IMR-90 (cell line): ENCODE measurements around the gene HLA-DQB1. TPM values are rescaled to one million over a fixed set of nuclear protein-coding genes. Genes with fewer than 3 reads are reported as not detected.

Experiments
- ATAC-seq: fragments of 200-7000 bp; cut with Tn5 transposase; 2 replicates; pipeline ENCODE4 v1.9.1; 2020; ENCODE audit warnings: low read depth, mild to moderate bottlenecking, moderate library complexity
- BruUV-seq: library from RNA; stranded (reverse); fragments of 400-500 nt; replicated peaks from 2 replicates; lab custom pipeline; 2021; lab: Mats Ljungman, UMichigan
- CTCF ChIA-PET: fragments of 300-600 bp; formaldehyde crosslinking; extraction: SDS; loops from one replicate; lab custom pipeline; 2021; ENCODE audit warnings: antibody characterized with exemption; lab: Yijun Ruan, JAX
- POLR2A ChIA-PET: fragments of 300-600 bp; sonication (Branson Sonifier 250); formaldehyde crosslinking; loops from one replicate; lab custom pipeline; 2022; ENCODE audit warnings: antibody characterized with exemption; ENCODE audit not compliant: unreplicated experiment; lab: Charles Lee
- DNase-seq: peaks from one replicate; pipeline ENCODE4 v3.0.0; 2013
- H2AFZ ChIP-seq: replicated peaks from 2 replicates; pipeline ENCODE3; 2013; ENCODE audit warnings: low read length, mild to moderate bottlenecking; ENCODE audit not compliant: poor library complexity
- H2AK5ac ChIP-seq: 2 replicates; pipeline ENCODE4 v1.6.1; 2013; ENCODE audit warnings: low read depth, low read length, inconsistent platforms
- H2AK9ac ChIP-seq: replicated peaks from 2 replicates; pipeline ENCODE3; 2013; ENCODE audit warnings: mild to moderate bottlenecking, low read depth, low read length, moderate library complexity; ENCODE audit not compliant: poor library complexity
- H2BK120ac ChIP-seq: 2 replicates; pipeline ENCODE4 v1.6.1; 2013; ENCODE audit warnings: low read depth, low read length, inconsistent platforms
- H2BK15ac ChIP-seq: 3 replicates; pipeline ENCODE4 v1.6.1; 2013; ENCODE audit warnings: low read depth, low read length, inconsistent platforms
- H2BK20ac ChIP-seq: 2 replicates; pipeline ENCODE4 v1.6.1; 2013; ENCODE audit warnings: low read depth, mild to moderate bottlenecking, inconsistent platforms, low read length, moderate library complexity
- H2BK5ac ChIP-seq: 2 replicates; pipeline ENCODE4 v1.6.1; 2013; ENCODE audit warnings: mild to moderate bottlenecking, low read depth, low read length, inconsistent platforms; ENCODE audit not compliant: poor library complexity, severe bottlenecking
- H3K14ac ChIP-seq: replicated peaks from 2 replicates; pipeline ENCODE4 v1.6.1; 2013; ENCODE audit warnings: low read depth, low read length, inconsistent platforms
- H3K18ac ChIP-seq: 2 replicates; pipeline ENCODE4 v1.6.1; 2013; ENCODE audit warnings: low read depth, low read length, control low read depth
- H3K23ac ChIP-seq: 2 replicates; pipeline ENCODE4 v1.6.1; 2013; ENCODE audit warnings: low read depth, low read length, inconsistent platforms
- H3K27ac ChIP-seq: 2 replicates; pipeline ENCODE4 v1.5.1; 2013; ENCODE audit warnings: mild to moderate bottlenecking, control low read depth, low read length; ENCODE audit not compliant: insufficient read depth
- H3K27me3 ChIP-seq: 2 replicates; pipeline ENCODE4 v1.6.1; 2013; ENCODE audit warnings: low read length; ENCODE audit not compliant: control insufficient read depth, insufficient read depth
- H3K36me3 ChIP-seq: 2 replicates; pipeline ENCODE4 v1.6.1; 2013; ENCODE audit warnings: low read length, mixed read lengths; ENCODE audit not compliant: control insufficient read depth, insufficient read depth
- H3K4ac ChIP-seq: 2 replicates; pipeline ENCODE4 v1.6.1; 2013; ENCODE audit warnings: low read depth, low read length, inconsistent platforms
- H3K4me1 ChIP-seq: 2 replicates; pipeline ENCODE4 v1.6.1; 2013; ENCODE audit warnings: low read length, mixed read lengths; ENCODE audit not compliant: control insufficient read depth, insufficient read depth
- H3K4me2 ChIP-seq: 2 replicates; pipeline ENCODE4 v1.6.1; 2013; ENCODE audit warnings: low read depth, mild to moderate bottlenecking, control low read depth, low read length, moderate library complexity
- H3K4me3 ChIP-seq: 2 replicates; pipeline ENCODE4 v1.5.1; 2013; ENCODE audit warnings: low read depth, mild to moderate bottlenecking, control low read depth, low read length, moderate library complexity; ENCODE audit not compliant: insufficient read depth
- H3K56ac ChIP-seq: 2 replicates; pipeline ENCODE4 v1.6.1; 2013; ENCODE audit warnings: low read length, inconsistent platforms; ENCODE audit not compliant: insufficient read depth; ENCODE audit errors: extremely low read depth
- H3K79me1 ChIP-seq, 2 experiments: 2 replicates each; pipeline ENCODE4 v1.6.1; 2013; ENCODE audit warnings: low read length in 2 of 2, inconsistent platforms in 1 of 2, low read depth in 1 of 2
- H3K9ac ChIP-seq: 2 replicates; pipeline ENCODE4 v1.6.1; 2013; ENCODE audit warnings: low read depth, low read length, control low read depth
- H3K9me1 ChIP-seq: 2 replicates; pipeline ENCODE4 v1.6.1; 2013; ENCODE audit warnings: low read length, inconsistent platforms; ENCODE audit not compliant: insufficient read depth
- H3K9me3 ChIP-seq: 2 replicates; pipeline ENCODE4 v1.6.1; 2013; ENCODE audit warnings: low read length; ENCODE audit not compliant: control insufficient read depth, insufficient read depth
- H4K20me1 ChIP-seq: 2 replicates; pipeline ENCODE4 v1.6.1; 2013; ENCODE audit warnings: low read length, inconsistent platforms; ENCODE audit not compliant: insufficient read depth
- H4K5ac ChIP-seq: 2 replicates; pipeline ENCODE4 v1.6.1; 2013; ENCODE audit warnings: mild to moderate bottlenecking, low read depth, low read length, control low read depth
- H4K8ac ChIP-seq, 2 experiments: 2 replicates each; pipeline ENCODE4 v1.6.1; 2013; ENCODE audit warnings: low read depth in 2 of 2, low read length in 2 of 2, control low read depth in 1 of 2, inconsistent platforms in 1 of 2
- H4K91ac ChIP-seq: 2 replicates; pipeline ENCODE4 v1.6.1; 2013; ENCODE audit warnings: low read depth, low read length, inconsistent platforms; ENCODE audit not compliant: insufficient read depth
- MAFK ChIP-seq: IDR thresholded peaks from 2 replicates; pipeline ENCODE4 v1.6.1; 2012; ENCODE audit warnings: low read depth, low read length, improper control_type of control experiment
- NFE2L2 ChIP-seq: fragments of 150-350 bp; IDR thresholded peaks from 2 replicates; pipeline ENCODE4 v1.6.1; 2016; ENCODE audit warnings: low read depth, mild to moderate bottlenecking, low read length
- RAD21 ChIP-seq: IDR thresholded peaks from 2 replicates; pipeline ENCODE4 v1.6.1; 2012; ENCODE audit warnings: low read length, improper control_type of control experiment
- WGBS, 2 experiments: methylation state at CpG; one replicate each; pipeline versions ENCODE4 v1.1.5 to v1.1.7; 2013; ENCODE audit warnings: missing lambda C conversion rate in 2 of 2; ENCODE audit not compliant: insufficient read length in 1 of 2; ENCODE audit errors: extremely low coverage in 2 of 2; 5-methylcytosine and 5-hydroxymethylcytosine counted together
- dilution Hi-C: fragments of 300-500 bp; cut with HindIII; formaldehyde crosslinking; loops from one replicate; pipeline ENCODE4 v1.14.3; 2018; ENCODE audit warnings: low sequenced_read_pairs; ENCODE audit not compliant: unreplicated experiment
- in situ Hi-C: fragments of 300-500 bp; cut with MboI; formaldehyde crosslinking; loops from 3 replicates; pipeline ENCODE4 v1.14.3; 2019; ENCODE audit warnings: low sequenced_read_pairs, inconsistent platforms, mixed read lengths
- intact Hi-C: fragments of 100-400 bp; cut with micrococcal nuclease; formaldehyde crosslinking; loops from 2 replicates; pipeline ENCODE4 v1.10.0; 2022
- polyA plus RNA-seq, 3 experiments: library from polyadenylated mRNA; depleted of rRNA; stranded (reverse); fragments of >200 nt; gene quantifications; 2 replicates each; pipeline ENCODE4 v1.2.3, GENCODE V29; 2012; ENCODE audit warnings: low replicate concordance in 1 of 3
- total RNA-seq: library from RNA; depleted of rRNA; stranded (reverse); fragments of >200 nt; gene quantifications from 2 replicates; pipeline ENCODE4 v1.2.3, GENCODE V29; 2012
- TF ChIP-seq, protein P1 (sequence below): fragments of 150-350 bp; IDR thresholded peaks from 2 replicates; pipeline ENCODE4 v1.6.1; 2016; ENCODE audit warnings: low read depth, mild to moderate bottlenecking, low read length, moderate library complexity, borderline replicate concordance

The HLA-DQB1 gene
- total and polyA plus RNA-seq, 2 of the 4 experiments (the other 2 are of a cell fraction): not detected

DNA sequence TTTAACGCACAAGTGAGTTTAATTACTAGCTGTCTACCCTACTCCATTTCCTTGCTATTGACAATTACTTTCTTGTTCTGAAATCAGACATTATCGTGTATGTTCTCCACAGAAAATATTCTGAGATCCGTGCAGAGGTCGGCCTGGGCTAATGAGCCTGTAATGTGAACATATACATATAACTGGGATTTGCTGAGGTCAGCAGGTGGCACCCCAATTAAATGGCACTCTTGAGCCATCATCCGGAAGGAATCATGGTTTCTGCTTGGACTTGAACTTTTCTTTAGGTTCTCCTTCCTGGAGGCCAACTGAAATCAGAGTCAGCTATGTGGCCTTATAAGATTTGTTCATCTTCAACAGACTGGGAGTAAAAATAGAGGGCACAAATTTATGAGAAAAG is 3.6 kb downstream of the HLA-DQB1 start:
- intact Hi-C loops: loop anchor here (10.0 kb wide), 1 partner anchor 202 kb away; no protein-coding TSS in a partner anchor
- Histone ChIP-seq H2BK20ac (no peak overlapping the region), H4K5ac (no peak overlapping the region), H2AK5ac (no peak overlapping the region), H3K9me1 (no peaks in the 10 kb centered on the region), H3K4me2 (no peak overlapping the region), H3K4ac (no peak overlapping the region), H4K8ac (no peak overlapping the region), H2BK5ac (no peak overlapping the region), H3K18ac (no peak overlapping the region), H2AK9ac (no peak overlapping the region), H3K79me1 (no peaks in the 10 kb centered on the region), H2BK120ac (no peak overlapping the region), H2AFZ (no peak overlapping the region), H4K91ac (no peak overlapping the region), H3K36me3 (no peaks in the 10 kb centered on the region), H3K9ac (no peak overlapping the region), H3K56ac (no peak overlapping the region), H2BK15ac (no peak overlapping the region), H3K14ac (no peak overlapping the region), H3K4me3 (no peak overlapping the region), H3K23ac (no peak overlapping the region), H3K27me3 (no peaks in the 10 kb centered on the region), H4K20me1 (no peaks in the 10 kb centered on the region), H3K9me3 (no peaks in the 10 kb centered on the region), H3K4me1 (no peaks in the 10 kb centered on the region), H3K27ac (no peak overlapping the region)
- CTCF ChIA-PET: no interaction called here
- BruUV-seq: no TSS peak
- no CpG with 5 or more reads among the region's 5 CpGs for WGBS, 2 experiments
- TF ChIP-seq MAFK: no peak
- TF ChIP-seq, protein P1, sequence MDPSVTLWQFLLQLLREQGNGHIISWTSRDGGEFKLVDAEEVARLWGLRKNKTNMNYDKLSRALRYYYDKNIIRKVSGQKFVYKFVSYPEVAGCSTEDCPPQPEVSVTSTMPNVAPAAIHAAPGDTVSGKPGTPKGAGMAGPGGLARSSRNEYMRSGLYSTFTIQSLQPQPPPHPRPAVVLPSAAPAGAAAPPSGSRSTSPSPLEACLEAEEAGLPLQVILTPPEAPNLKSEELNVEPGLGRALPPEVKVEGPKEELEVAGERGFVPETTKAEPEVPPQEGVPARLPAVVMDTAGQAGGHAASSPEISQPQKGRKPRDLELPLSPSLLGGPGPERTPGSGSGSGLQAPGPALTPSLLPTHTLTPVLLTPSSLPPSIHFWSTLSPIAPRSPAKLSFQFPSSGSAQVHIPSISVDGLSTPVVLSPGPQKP: no peak
- TF ChIP-seq NFE2L2: no peak
- no peak for TF ChIP-seq RAD21
- no peak for DNase-seq
- dilution Hi-C loops: no loop called here
- ATAC-seq: no peak
- POLR2A ChIA-PET: no interaction called here
- in situ Hi-C loops: loop anchor here (5.0 kb wide), 1 partner anchor 99 kb away; the partner anchor contains the start of gene HLA-DQB2
